M059J (cell line): ENCODE results near the gene STRN. TPM values are rescaled to one million over a fixed set of nuclear protein-coding genes. Genes with fewer than 3 reads are reported as not detected.
A peak's percentile ranks its signal among the peaks of the same experiment; 100 is the strongest.

Source experiments
- DNase-seq: peaks from one replicate; pipeline ENCODE4 v3.0.0-alpha.2; 2012; ENCODE audit warnings: low read depth
- total RNA-seq: library from RNA; depleted of rRNA; stranded (reverse); fragments of >200 nt; shearing (Covaris generic); gene quantifications from 2 replicates; pipeline ENCODE4 v1.2.3, GENCODE V29; 2014; rRNA removed

STRN gene
- total RNA-seq, 1 experiment from 2014 or later = 15.5 TPM

GRCh38 chr2:36797324-36798070 is 168.8 kb downstream of the STRN start:
- DNase-seq = peak; percentile 21

Other genes starting within 250 kb of the STRN start
- gene HEATR5B, start 117.8 kb upstream of the STRN start, total RNA-seq = 6.7 and 8.2 TPM in 2 replicates
- 10.0 and 13.1 TPM in 2 replicates for gene GPATCH11, start 118.0 kb upstream of the STRN start, total RNA-seq
- 63.7 and 90.2 TPM in 2 replicates for gene EIF2AK2, start 190.4 kb upstream of the STRN start, total RNA-seq
- gene SULT6B1, start 222.1 kb upstream of the STRN start, total RNA-seq = not detected in 2 replicates
- gene CEBPZOS, start 230.0 kb upstream of the STRN start, total RNA-seq = 27.7 and 48.4 TPM in 2 replicates